ENCODE results near the gene AGPAT1. TPM values are rescaled to one million over a fixed set of nuclear protein-coding genes. Genes with fewer than 3 reads are reported as not detected.

The AGPAT1 gene
- total and polyA plus RNA-seq, 2 of the 8 experiments (the other 6 are each of a cell fraction or from before 2014, with no cell fraction given), result 96.0 to 222 TPM

DNA sequence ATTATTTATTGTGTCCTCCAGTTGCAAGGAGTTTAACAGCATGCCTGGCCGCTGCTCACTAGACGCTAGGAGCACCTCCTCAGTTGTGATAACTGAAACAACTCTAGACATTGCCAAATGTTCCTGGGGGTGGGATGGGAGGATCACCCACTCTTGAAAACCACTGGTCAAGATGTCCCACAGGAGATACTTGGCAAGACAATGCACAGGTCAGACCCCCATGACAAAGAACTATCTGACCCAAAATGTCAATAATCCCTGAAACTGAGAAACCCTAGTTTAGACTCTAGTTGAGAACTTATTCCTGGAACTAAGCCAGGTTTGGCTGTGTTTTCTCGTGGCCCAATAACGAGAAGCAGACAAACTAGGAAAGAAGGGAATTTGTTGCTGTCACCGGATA is 36.3 kb downstream of the AGPAT1 start:
- Histone ChIP-seq H3K79me2 (ENCODE audit: control insufficient read depth in 1 of 2, insufficient read depth in 2 of 2, low read length in 2 of 2) (no peaks in the 10 kb centered on the region), H2BK120ac (replicated peaks; ENCODE audit: low read depth, low read length) (no peak overlapping the region), H2AK5ac (ENCODE audit: low read depth, low read length) (no peak overlapping the region), H3K9ac (replicated peaks in 1 of 4; ENCODE audit: extremely low read depth in 1 of 4, low read depth in 3 of 4, low read length in 3 of 4) (no peak overlapping the region), H2BK5ac (ENCODE audit: low read depth, low read length) (no peak overlapping the region), H3K14ac (ENCODE audit: insufficient read length) (no peak overlapping the region), H2BK20ac (ENCODE audit: low read length) (no peak overlapping the region), H3K4me1 (replicated peaks in 1 of 4; ENCODE audit: control insufficient read depth in 3 of 4, insufficient read depth in 4 of 4, low read length in 3 of 4) (no peaks in the 10 kb centered on the region), H3K4me2 (ENCODE audit: insufficient read depth in 1 of 2, low read depth in 2 of 2, low read length in 2 of 2) (no peak overlapping the region), H2BK15ac (ENCODE audit: low read length) (no peak overlapping the region), H4K91ac (replicated peaks; ENCODE audit: insufficient read length, low read length) (no peak overlapping the region), H3K36me3 (ENCODE audit: control insufficient read depth in 2 of 4, insufficient read depth in 4 of 4, low read length in 3 of 4) (no peaks in the 10 kb centered on the region), H4K20me1 (replicated peaks in 1 of 2; ENCODE audit: control insufficient read depth in 1 of 2, insufficient read depth in 2 of 2, low read length in 2 of 2) (no peaks in the 10 kb centered on the region), H3K4me3 (ENCODE audit: extremely low read depth in 1 of 4, insufficient read depth in 2 of 4, low read depth in 3 of 4, low read length in 4 of 4) (no peak overlapping the region), H3K9me3 (ENCODE audit: insufficient read depth in 2 of 2, low read depth in 1 of 2, low read length in 1 of 2) (no peaks in the 10 kb centered on the region), H3K27ac (ENCODE audit: low read depth, low read length) (no peak overlapping the region), H2BK12ac (ENCODE audit: low read depth, low read length) (no peak overlapping the region), H4K5ac (ENCODE audit: insufficient read length, low read depth, low read length) (no peak overlapping the region), H3K27me3 (replicated peaks in 1 of 4; ENCODE audit: control insufficient read depth in 3 of 4, extremely low read depth in 1 of 4, insufficient read depth in 3 of 4, low read length in 3 of 4) (no peaks in the 10 kb centered on the region), H3K23ac (ENCODE audit: insufficient read length) (no peak overlapping the region), H2AFZ (ENCODE audit: low read length) (no peak overlapping the region), H3K23me2 (ENCODE audit: low read depth, low read length) (no peaks in the 10 kb centered on the region), H3K56ac (replicated peaks; ENCODE audit: insufficient read length, low read depth, low read length) (no peak overlapping the region), H3K79me1 (ENCODE audit: low read depth, low read length) (no peaks in the 10 kb centered on the region), H4K8ac (ENCODE audit: extremely low read depth, insufficient read depth, low read length) (no peak overlapping the region), H3K18ac (ENCODE audit: extremely low read depth, low read length) (no peak overlapping the region), H3K4ac (replicated peaks; ENCODE audit: insufficient read length, low read depth, low read length) (no peak overlapping the region)
- ChIA-PET CTCF (ENCODE audit: partially characterized antibody) (interaction anchor here (0.6 to 1.2 kb wide), 4 partner anchors 13 to 929 kb away, joined by 3 to 6 read pairs (median 4); no protein-coding TSS in a partner anchor), POLR2A (ENCODE audit: partially characterized antibody) (interaction anchor here (1.1 kb wide), 1 partner anchor 10 kb away, joined by 4 read pairs; the partner anchor contains the start of gene FKBPL)
- WGBS, 2 experiments (ENCODE audit: extremely low coverage in 1 of 2, insufficient coverage in 1 of 2, insufficient read length in 1 of 2, insufficient replicate concordance in 2 of 2, low coverage in 1 of 2, low lambda C conversion rate in 2 of 2, missing lambda C conversion rate in 1 of 2), result 92% methylated on average over 5 of the region's 5 CpGs; no CpG with 5 or more reads in 1 of the 2 experiments
- no peak for DNase-seq (ENCODE audit: low read depth in 1 of 2, low spot score in 2 of 2)
- FAIRE-seq, result no peak
- no peak for TF ChIP-seq CBX8 (IDR thresholded peaks at IDR 0.05; ENCODE audit: borderline replicate concordance, low read depth, low read length)
